LNCAP (cell line): ENCODE results near the gene VPS41.

Experiments
- TF ChIP-seq, protein P1 (sequence below): fragments of 450-650 bp; IDR thresholded peaks from 2 replicates; pipeline ENCODE4 v1.5.1; 2017; ENCODE audit warnings: mild to moderate bottlenecking

The VPS41 gene

DNA sequence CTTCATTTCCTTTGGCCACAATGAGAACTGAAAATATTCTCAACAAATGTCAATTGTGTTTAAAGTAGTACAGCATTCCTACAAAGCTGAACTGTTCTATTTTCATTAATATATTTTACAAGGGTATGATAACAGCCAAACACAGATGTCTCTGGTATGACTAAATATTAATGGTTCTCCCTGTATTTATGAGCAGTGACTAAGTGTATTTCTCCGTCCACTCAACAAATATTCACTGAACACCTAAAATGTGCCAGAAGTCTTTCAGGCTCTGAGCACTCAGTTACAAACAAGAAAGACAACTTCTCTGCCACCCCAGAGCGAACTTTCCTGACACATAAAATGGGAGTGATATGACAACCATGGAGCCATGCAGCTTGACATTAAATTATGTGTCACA, 135.6 kb downstream of the VPS41 start:
- TF ChIP-seq, protein P1, sequence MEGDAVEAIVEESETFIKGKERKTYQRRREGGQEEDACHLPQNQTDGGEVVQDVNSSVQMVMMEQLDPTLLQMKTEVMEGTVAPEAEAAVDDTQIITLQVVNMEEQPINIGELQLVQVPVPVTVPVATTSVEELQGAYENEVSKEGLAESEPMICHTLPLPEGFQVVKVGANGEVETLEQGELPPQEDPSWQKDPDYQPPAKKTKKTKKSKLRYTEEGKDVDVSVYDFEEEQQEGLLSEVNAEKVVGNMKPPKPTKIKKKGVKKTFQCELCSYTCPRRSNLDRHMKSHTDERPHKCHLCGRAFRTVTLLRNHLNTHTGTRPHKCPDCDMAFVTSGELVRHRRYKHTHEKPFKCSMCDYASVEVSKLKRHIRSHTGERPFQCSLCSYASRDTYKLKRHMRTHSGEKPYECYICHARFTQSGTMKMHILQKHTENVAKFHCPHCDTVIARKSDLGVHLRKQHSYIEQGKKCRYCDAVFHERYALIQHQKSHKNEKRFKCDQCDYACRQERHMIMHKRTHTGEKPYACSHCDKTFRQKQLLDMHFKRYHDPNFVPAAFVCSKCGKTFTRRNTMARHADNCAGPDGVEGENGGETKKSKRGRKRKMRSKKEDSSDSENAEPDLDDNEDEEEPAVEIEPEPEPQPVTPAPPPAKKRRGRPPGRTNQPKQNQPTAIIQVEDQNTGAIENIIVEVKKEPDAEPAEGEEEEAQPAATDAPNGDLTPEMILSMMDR, result no peak

- TF ChIP-seq, protein P1, result no peak
Observed at GRCh38 chr7:38760226-38760625, 148.8 kb downstream of the VPS41 start.

DNA sequence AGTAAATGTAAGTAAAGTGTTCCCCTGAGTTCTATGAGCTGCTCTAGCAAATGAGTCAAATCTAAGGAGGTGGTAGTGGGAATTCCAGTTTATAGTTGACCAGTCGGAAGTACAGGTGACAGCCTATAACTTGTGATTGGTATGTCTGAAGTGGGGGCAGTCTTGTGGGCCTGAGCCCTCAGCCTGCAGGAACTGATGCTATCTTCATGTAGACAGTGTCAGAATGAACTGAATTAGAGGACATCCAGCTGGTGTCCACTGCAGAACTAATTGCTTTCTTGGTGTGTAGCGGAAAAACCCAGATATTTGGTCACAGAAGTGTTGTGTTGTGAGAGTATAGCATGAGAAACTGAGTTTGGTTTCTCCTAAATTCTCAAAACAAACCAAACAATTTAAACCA, 150.0 kb downstream of the VPS41 start:
- TF ChIP-seq, protein P1, result no peak

DNA sequence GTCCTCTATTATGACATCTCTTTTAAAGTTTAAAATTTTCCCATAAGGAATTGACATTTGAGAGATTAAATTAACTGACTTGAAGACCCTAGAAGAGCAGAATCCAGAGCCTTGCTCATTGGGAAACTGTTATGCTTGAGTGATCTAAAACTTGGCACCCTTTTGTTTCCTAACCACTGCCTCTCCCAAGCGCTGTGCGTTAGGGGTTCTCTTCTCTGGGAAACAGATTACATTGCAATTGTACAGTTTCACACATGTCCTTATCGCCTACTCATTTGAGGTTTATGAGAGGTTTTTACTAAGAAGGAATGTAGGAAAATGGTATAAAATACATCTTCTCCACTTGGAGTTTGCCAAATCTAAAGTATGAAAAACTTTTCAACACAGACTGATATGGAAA, 151.1 kb downstream of the VPS41 start:
- TF ChIP-seq, protein P1, result no peak

DNA sequence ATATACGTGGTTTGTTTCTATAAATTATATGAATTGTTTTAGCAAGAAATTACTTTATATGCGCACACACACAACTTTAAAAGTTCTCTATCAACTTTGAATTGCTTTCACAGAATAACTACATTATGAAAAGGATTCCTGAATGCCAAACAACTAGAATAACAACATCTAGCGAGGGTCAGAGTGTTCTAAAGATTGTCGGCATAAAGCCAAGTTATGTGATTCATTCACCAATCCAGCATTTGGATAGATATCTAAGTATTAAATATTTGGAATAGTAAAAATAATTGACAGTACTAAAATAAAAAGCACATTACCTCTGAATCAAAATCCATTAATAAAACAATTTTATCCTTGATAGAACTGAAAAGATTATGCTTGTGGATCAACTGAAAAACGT, 152.5 kb downstream of the VPS41 start:
- TF ChIP-seq, protein P1, result no peak

GRCh38 chr7:38753347-38753746, 155.6 kb downstream of the VPS41 start:
- TF ChIP-seq, protein P1, result no peak

DNA sequence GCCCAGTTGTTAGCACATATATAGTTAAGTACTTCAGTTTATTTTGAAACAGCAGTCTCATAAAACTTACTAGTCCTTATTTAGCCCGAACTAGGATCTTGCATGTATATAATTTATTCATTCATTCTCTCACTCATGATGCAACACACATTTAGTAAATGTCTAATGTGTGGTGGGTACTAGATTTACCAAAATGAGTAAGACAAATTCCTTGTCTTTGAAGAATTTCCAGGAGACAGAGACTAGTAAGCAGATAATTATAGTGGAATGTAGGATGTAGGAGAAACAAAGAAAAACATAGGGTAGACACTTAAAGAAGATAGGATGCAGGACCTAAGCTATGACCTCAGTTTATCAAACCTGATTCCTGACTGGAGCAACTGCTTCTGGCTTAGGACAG, 157.6 kb downstream of the VPS41 start:
- TF ChIP-seq, protein P1, result no peak

DNA sequence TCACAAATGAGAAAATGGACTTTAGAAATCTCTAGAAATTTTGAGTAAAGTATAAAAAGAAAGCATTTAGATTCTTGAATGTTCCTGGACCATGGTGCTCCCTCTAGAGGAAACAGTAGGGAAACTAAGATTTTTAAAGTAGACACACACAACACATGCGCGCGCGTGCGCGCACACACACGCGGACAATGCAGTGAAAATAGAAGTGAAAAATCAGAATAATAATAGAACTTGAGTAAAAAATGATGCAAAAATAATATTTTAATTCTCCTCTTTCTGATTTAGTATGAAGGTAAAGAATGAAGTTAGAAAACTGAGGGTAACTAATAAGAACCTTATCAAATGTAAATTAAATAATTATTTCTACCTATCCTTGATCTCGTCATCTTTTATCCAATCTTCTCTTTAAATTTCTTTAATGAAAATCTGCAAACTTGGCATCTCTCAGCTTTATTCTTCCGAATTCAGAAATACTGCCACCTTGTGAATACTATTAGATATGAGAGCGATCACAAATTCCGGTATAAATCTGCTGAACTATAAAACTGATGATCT, 160.9 kb downstream of the VPS41 start:
- TF ChIP-seq, protein P1, result peak; percentile 76
